PC-3 (cell line): ENCODE measurements around the gene DHRS7C. TPM values are rescaled to one million over a fixed set of nuclear protein-coding genes. Genes with fewer than 3 reads are reported as not detected.

Experiments used
- ATAC-seq: fragments of 200-7000 bp; cut with Tn5 transposase; 2 replicates; pipeline ENCODE4 v1.9.1; 2020; ENCODE audit warnings: mild to moderate bottlenecking, moderate library complexity
- BruUV-seq: library from RNA; stranded (reverse); fragments of 400-500 nt; replicated peaks from 2 replicates; lab custom pipeline; 2021; lab: Mats Ljungman, UMichigan
- CTCF ChIA-PET: fragments of 300-600 bp; sonication (Branson Sonifier 250); formaldehyde crosslinking; loops from one replicate; lab custom pipeline; 2022; ENCODE audit warnings: antibody characterized with exemption; lab: Charles Lee
- POLR2A ChIA-PET: fragments of 300-600 bp; sonication (Branson Sonifier 250); formaldehyde crosslinking; loops from one replicate; lab custom pipeline; 2022; ENCODE audit warnings: antibody characterized with exemption; ENCODE audit not compliant: unreplicated experiment; lab: Charles Lee
- DNase-seq: peaks from one replicate; pipeline ENCODE4 v3.0.0-alpha.2; 2015
- H2AFZ ChIP-seq: fragments of 300-600 bp; sonication (generic); 2 replicates; pipeline ENCODE4 v1.6.0; 2016; ENCODE audit warnings: antibody characterized with exemption, low read length
- H3F3A ChIP-seq: fragments of 300-600 bp; sonication (generic); one replicate; pipeline ENCODE4 v1.6.0; 2017; ENCODE audit warnings: antibody characterized with exemption, low read length, control low read depth, mild to moderate bottlenecking; ENCODE audit not compliant: unreplicated experiment
- H3K27ac ChIP-seq: fragments of 300-600 bp; sonication (generic); 2 replicates; pipeline ENCODE4 v1.5.1; 2016; ENCODE audit warnings: mild to moderate bottlenecking, low read length
- H3K27me3 ChIP-seq: fragments of 300-600 bp; sonication (generic); 2 replicates; pipeline ENCODE4 v1.6.1; 2016; ENCODE audit warnings: low read length, mixed read lengths
- H3K36me3 ChIP-seq: fragments of 300-600 bp; sonication (generic); 2 replicates; pipeline ENCODE4 v1.6.1; 2016; ENCODE audit warnings: low read depth, mixed run types, low read length, mixed read lengths
- H3K4me1 ChIP-seq: fragments of 300-600 bp; sonication (generic); 2 replicates; pipeline ENCODE4 v1.5.1; 2016; ENCODE audit warnings: low read length; ENCODE audit not compliant: insufficient read depth
- H3K4me2 ChIP-seq: fragments of 300-600 bp; sonication (generic); 2 replicates; pipeline ENCODE4 v1.6.0; 2016; ENCODE audit warnings: low read length
- H3K4me3 ChIP-seq: fragments of 300-600 bp; sonication (generic); 2 replicates; pipeline ENCODE4 v1.5.1; 2016; ENCODE audit warnings: mild to moderate bottlenecking, low read length, mixed read lengths
- H3K79me2 ChIP-seq: fragments of 300-600 bp; sonication (generic); 2 replicates; pipeline ENCODE4 v1.6.1; 2017; ENCODE audit warnings: low read length, mixed read lengths
- H3K9ac ChIP-seq: fragments of 300-600 bp; sonication (generic); 2 replicates; pipeline ENCODE4 v1.6.0; 2016; ENCODE audit warnings: mild to moderate bottlenecking, low read length
- H3K9me2 ChIP-seq: fragments of 300-600 bp; sonication (generic); replicated peaks from 2 replicates; pipeline ENCODE4 v1.6.1; 2016; ENCODE audit warnings: mixed run types, low read length, mixed read lengths
- H3K9me3 ChIP-seq: fragments of 300-600 bp; sonication (generic); 2 replicates; pipeline ENCODE4 v1.6.1; 2016; ENCODE audit warnings: low read length, mixed read lengths
- H4K20me1 ChIP-seq: fragments of 300-600 bp; sonication (generic); 2 replicates; pipeline ENCODE4 v1.6.1; 2016; ENCODE audit warnings: low read length, mixed read lengths
- EZH2 ChIP-seq: fragments of 300-600 bp; sonication (generic); IDR thresholded peaks from one replicate; pipeline ENCODE4 v1.6.1; 2017; ENCODE audit warnings: antibody characterized with exemption, mild to moderate bottlenecking, low read length; ENCODE audit not compliant: unreplicated experiment
- EZH2phosphoT487 ChIP-seq: fragments of 300-600 bp; sonication (generic); IDR thresholded peaks from 2 replicates; pipeline ENCODE4 v1.6.1; 2018; ENCODE audit warnings: mild to moderate bottlenecking, antibody characterized with exemption, low read length, borderline replicate concordance
- intact Hi-C: fragments of 100-400 bp; cut with micrococcal nuclease; formaldehyde crosslinking; loops from 2 replicates; pipeline ENCODE4 v1.9.0; 2023
- total RNA-seq: library from RNA; depleted of rRNA; stranded (reverse); fragments of >200 nt; gene quantifications from 2 replicates; pipeline ENCODE4 v1.2.3, GENCODE V29; 2014
- TF ChIP-seq, protein P1 (sequence below): fragments of 300-600 bp; sonication (generic); conservative IDR thresholded peaks from 2 replicates; pipeline ENCODE4 v1.5.1; 2017; ENCODE audit warnings: antibody characterized with exemption, low read depth, mild to moderate bottlenecking, low read length

The DHRS7C gene
- total RNA-seq, 1 experiment from 2014 or later, result not detected

DNA sequence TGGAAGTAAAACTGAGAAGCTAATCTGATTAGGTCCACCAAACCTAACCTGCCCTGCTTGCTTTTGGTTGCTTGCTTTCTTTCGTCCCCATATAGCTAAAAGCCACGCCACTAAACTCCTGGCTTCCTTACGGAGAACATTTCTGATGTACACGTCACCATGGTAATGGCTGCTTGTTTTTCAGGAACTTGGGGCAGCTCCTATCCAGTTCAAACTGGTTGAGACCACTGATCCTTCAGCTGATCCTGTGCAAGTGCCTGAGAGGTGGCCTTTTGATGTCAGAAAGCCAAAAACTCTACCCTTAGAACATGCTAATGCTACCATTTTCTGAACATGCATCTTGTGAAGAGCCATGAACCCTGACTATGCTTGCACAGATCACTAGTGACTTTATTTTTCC is 14.4 kb upstream of the DHRS7C start:
- TF ChIP-seq EZH2 (no peak), EZH2phosphoT487 (no peak)
- TF ChIP-seq, protein P1, sequence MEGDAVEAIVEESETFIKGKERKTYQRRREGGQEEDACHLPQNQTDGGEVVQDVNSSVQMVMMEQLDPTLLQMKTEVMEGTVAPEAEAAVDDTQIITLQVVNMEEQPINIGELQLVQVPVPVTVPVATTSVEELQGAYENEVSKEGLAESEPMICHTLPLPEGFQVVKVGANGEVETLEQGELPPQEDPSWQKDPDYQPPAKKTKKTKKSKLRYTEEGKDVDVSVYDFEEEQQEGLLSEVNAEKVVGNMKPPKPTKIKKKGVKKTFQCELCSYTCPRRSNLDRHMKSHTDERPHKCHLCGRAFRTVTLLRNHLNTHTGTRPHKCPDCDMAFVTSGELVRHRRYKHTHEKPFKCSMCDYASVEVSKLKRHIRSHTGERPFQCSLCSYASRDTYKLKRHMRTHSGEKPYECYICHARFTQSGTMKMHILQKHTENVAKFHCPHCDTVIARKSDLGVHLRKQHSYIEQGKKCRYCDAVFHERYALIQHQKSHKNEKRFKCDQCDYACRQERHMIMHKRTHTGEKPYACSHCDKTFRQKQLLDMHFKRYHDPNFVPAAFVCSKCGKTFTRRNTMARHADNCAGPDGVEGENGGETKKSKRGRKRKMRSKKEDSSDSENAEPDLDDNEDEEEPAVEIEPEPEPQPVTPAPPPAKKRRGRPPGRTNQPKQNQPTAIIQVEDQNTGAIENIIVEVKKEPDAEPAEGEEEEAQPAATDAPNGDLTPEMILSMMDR, result no peak
- BruUV-seq, result no TSS peak
- Histone ChIP-seq H3K9me3 (no peaks in the 10 kb centered on the region), H3K79me2 (no peaks in the 10 kb centered on the region), H3K27me3 (no peaks in the 10 kb centered on the region), H3K4me1 (peaks cover 26% of the 10 kb centered on the region), H3K4me3 (no peak overlapping the region), H3K9ac (no peak overlapping the region), H3K36me3 (no peaks in the 10 kb centered on the region), H3K9me2 (no peaks in the 10 kb centered on the region), H3F3A (no peaks in the 10 kb centered on the region), H3K27ac (no peak overlapping the region), H2AFZ (no peak overlapping the region), H4K20me1 (no peaks in the 10 kb centered on the region), H3K4me2 (no peak overlapping the region)
- CTCF ChIA-PET, result no interaction called here
- intact Hi-C loops, result no loop called here
- ATAC-seq (no peak), DNase-seq (no peak)
- POLR2A ChIA-PET, result no interaction called here

GRCh38 chr17:9802697-9803096 is 11.3 kb upstream of the DHRS7C start:
- peak overlapping the region; percentile 52 for H3K27ac ChIP-seq
- ChIA-PET POLR2A (no interaction called here), CTCF (no interaction called here)
- H3F3A ChIP-seq, result no peaks in the 10 kb centered on the region
- BruUV-seq, result no TSS peak
- H3K9me2 ChIP-seq, result no peaks in the 10 kb centered on the region
- peak overlapping the region; percentile 35 for H3K4me2 ChIP-seq
- H3K9ac ChIP-seq, result no peak overlapping the region
- ATAC-seq, result no peak
- DNase-seq, result no peak
- H2AFZ ChIP-seq, result peak overlapping the region; percentile 65
- TF ChIP-seq, protein P1, result no peak
- no peaks in the 10 kb centered on the region for H3K27me3 ChIP-seq
- H3K79me2 ChIP-seq, result no peaks in the 10 kb centered on the region
- no peaks in the 10 kb centered on the region for H4K20me1 ChIP-seq
- no peaks in the 10 kb centered on the region for H3K9me3 ChIP-seq
- no peaks in the 10 kb centered on the region for H3K36me3 ChIP-seq
- peaks cover 11% of the 10 kb centered on the region for H3K4me1 ChIP-seq
- intact Hi-C loops, result no loop called here
- no peak overlapping the region for H3K4me3 ChIP-seq

DNA sequence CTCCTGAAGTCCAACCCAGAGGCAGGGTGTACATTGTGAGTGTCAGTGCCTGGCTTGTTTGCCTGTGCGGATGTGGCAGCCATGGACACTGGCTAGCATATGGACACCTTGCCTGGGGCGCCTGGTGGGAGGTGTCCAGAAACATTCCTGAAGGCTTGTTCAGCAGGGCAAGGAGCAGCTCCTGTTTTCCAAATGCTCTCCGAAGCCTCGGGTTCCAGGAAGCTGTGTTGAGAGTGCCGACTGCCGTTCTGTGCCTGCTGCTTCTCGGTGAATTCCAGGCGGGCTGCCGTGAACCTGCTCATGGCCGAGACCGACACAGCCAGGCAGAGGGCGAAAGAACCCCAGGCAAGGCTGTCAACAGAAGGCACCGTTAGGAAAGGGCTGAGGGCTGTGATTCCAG is 10.9 kb upstream of the DHRS7C start:
- Histone ChIP-seq H3K27me3 (no peaks in the 10 kb centered on the region), H3K4me2 (peak overlapping the region; percentile 35), H2AFZ (peak overlapping the region; percentile 65), H3K9me2 (no peaks in the 10 kb centered on the region), H3K4me1 (peaks cover 11% of the 10 kb centered on the region), H3K9me3 (no peaks in the 10 kb centered on the region), H4K20me1 (no peaks in the 10 kb centered on the region), H3K9ac (no peak overlapping the region), H3K27ac (peak overlapping the region; percentile 52), H3F3A (no peaks in the 10 kb centered on the region), H3K36me3 (no peaks in the 10 kb centered on the region), H3K4me3 (no peak overlapping the region), H3K79me2 (no peaks in the 10 kb centered on the region)
- DNase-seq (peak; percentile 73), ATAC-seq (peak; percentile 31; the same call in 1 of the 2 replicates)
- POLR2A ChIA-PET, result no interaction called here
- CTCF ChIA-PET, result no interaction called here
- TF ChIP-seq EZH2, result no peak
- TF ChIP-seq, protein P1, result no peak
- no peak for TF ChIP-seq EZH2phosphoT487
- BruUV-seq, result no TSS peak
- intact Hi-C loops, result no loop called here
